GM12878 (cell line): ENCODE data around the gene OR2AE1. TPM values are rescaled to one million over a fixed set of nuclear protein-coding genes. Genes with fewer than 3 reads are reported as not detected.

Experiments used
- ATAC-seq: fragments of 200-7000 bp; cut with Tn5 transposase; 3 replicates; pipeline ENCODE4 v1.9.1; 2020; ENCODE audit warnings: mild to moderate bottlenecking, moderate library complexity
- BruUV-seq: library from RNA; stranded (reverse); fragments of 400-500 nt; replicated peaks from 2 replicates; lab custom pipeline; 2021; lab: Mats Ljungman, UMichigan
- CTCF ChIA-PET: fragments of 300-600 bp; sonication (Branson Sonifier 250); formaldehyde crosslinking; extraction: SDS; loops from one replicate; lab custom pipeline; 2021; ENCODE audit warnings: inconsistent platforms; lab: Yijun Ruan, JAX
- POLR2A ChIA-PET: fragments of 350-600 bp; formaldehyde crosslinking; extraction: SDS; loops from one replicate; lab custom pipeline; 2021; ENCODE audit warnings: inconsistent platforms; lab: Charles Lee
- RAD21 ChIA-PET: fragments of 300-600 bp; sonication (Branson Sonifier 250); formaldehyde crosslinking; loops from one replicate; lab custom pipeline; 2023; ENCODE audit warnings: antibody characterized with exemption; ENCODE audit not compliant: unreplicated experiment; lab: Charles Lee
- SMC1A ChIA-PET: fragments of 300-600 bp; sonication (Branson Sonifier 250); formaldehyde crosslinking; loops from one replicate; lab custom pipeline; 2023; ENCODE audit not compliant: unreplicated experiment, uncharacterized antibody; lab: Charles Lee
- DNase-seq: peaks from one replicate; pipeline ENCODE4 v3.0.0-alpha.2; 2011; ENCODE audit warnings: low read depth, low spot score
- FAIRE-seq: peaks from 3 replicates; lab custom pipeline; 2011; peaks lifted over from hg19 to GRCh38; lab: Jason Lieb, UNC
- H2AFZ ChIP-seq: 2 replicates; pipeline ENCODE4 v1.6.0; 2011; ENCODE audit warnings: low read depth, low read length, control low read depth; ENCODE audit not compliant: control insufficient read depth
- H3K27ac ChIP-seq: 2 replicates; pipeline ENCODE4 v1.5.1; 2011; ENCODE audit warnings: control low read depth; ENCODE audit not compliant: control insufficient read depth, insufficient read depth
- H3K27me3 ChIP-seq, 2 experiments: replicated peaks in 1 of 2; 2 replicates each; pipeline versions ENCODE4 v1.6.0 to v1.6.1; 2011; ENCODE audit warnings: low read length in 1 of 2; ENCODE audit not compliant: control insufficient read depth in 2 of 2, insufficient read depth in 2 of 2
- H3K36me3 ChIP-seq, 2 experiments: 2 replicates each; pipeline ENCODE4 v1.5.1; 2011; ENCODE audit warnings: low read length in 1 of 2; ENCODE audit not compliant: control insufficient read depth in 2 of 2, insufficient read depth in 2 of 2
- H3K4me1 ChIP-seq: 2 replicates; pipeline ENCODE4 v1.6.1; 2011; ENCODE audit warnings: mild to moderate bottlenecking, low read length, moderate library complexity, mixed read lengths; ENCODE audit not compliant: control insufficient read depth, insufficient read depth
- H3K4me2 ChIP-seq: 2 replicates; pipeline ENCODE4 v1.6.0; 2011; ENCODE audit warnings: control low read depth; ENCODE audit not compliant: control insufficient read depth, insufficient read depth
- H3K4me3 ChIP-seq: fragments of 200-600 bp; sonication (generic); 2 replicates; pipeline ENCODE4 v1.5.1; 2016
- H3K79me2 ChIP-seq: 2 replicates; pipeline ENCODE4 v1.6.0; 2011; ENCODE audit warnings: low read length; ENCODE audit not compliant: control insufficient read depth, insufficient read depth
- H3K9ac ChIP-seq: 2 replicates; pipeline ENCODE4 v1.8.0; 2011; ENCODE audit warnings: low read length, control low read depth, mixed read lengths; ENCODE audit not compliant: control insufficient read depth, insufficient read depth
- H3K9me3 ChIP-seq: replicated peaks from 3 replicates; pipeline ENCODE4 v1.5.1; 2011; ENCODE audit warnings: mild to moderate bottlenecking, low read length; ENCODE audit not compliant: control insufficient read depth, insufficient read depth
- H4K20me1 ChIP-seq: 2 replicates; pipeline ENCODE4 v1.6.0; 2011; ENCODE audit not compliant: control insufficient read depth, insufficient read depth
- MTA3 ChIP-seq: IDR thresholded peaks from 2 replicates; pipeline ENCODE4 v1.6.1; 2012; ENCODE audit warnings: low read length, inconsistent platforms, borderline replicate concordance
- REST ChIP-seq: IDR thresholded peaks from 2 replicates; pipeline ENCODE4 v1.6.1; 2012; ENCODE audit warnings: mild to moderate bottlenecking, low read depth, low read length
- SP1 ChIP-seq: IDR thresholded peaks from one replicate; pipeline ENCODE4 v1.6.1; 2011; ENCODE audit warnings: low read depth, low read length
- WGBS: methylation state at CpG from one replicate; pipeline ENCODE4 v1.1.6; 2016; ENCODE audit warnings: low lambda C conversion rate; ENCODE audit not compliant: insufficient replicate concordance, insufficient coverage; ENCODE audit errors: missing lambda C conversion rate; 5-methylcytosine and 5-hydroxymethylcytosine counted together
- in situ Hi-C: fragments of 300-500 bp; cut with MboI; formaldehyde crosslinking; loops from 9 replicates; pipeline ENCODE4 v1.14.3; 2018; ENCODE audit warnings: mixed read lengths
- intact Hi-C: fragments of 100-400 bp; cut with micrococcal nuclease; formaldehyde crosslinking; loops from one replicate; pipeline ENCODE4 v1.14.2; 2022; ENCODE audit not compliant: unreplicated experiment
- polyA plus RNA-seq, 11 experiments: library from polyadenylated mRNA; depleted of rRNA in 4 of 11; unstranded in 6 of 11; stranded (reverse) in 5 of 11; fragments of >200 nt; fragmentation: Nextera tagmentation in 4 of 11; fragmentation: Illumina TruSeq in 1 of 11; extraction: Ambion mirVana in 4 of 11; extraction: Trizol in 1 of 11; gene quantifications; 1 replicate in 1 of 11; 2 replicates in 10 of 11; pipeline versions ENCODE4 v1.2.1 to v1.2.3, GENCODE V29; 2011 to 2016; ENCODE audit warnings: inconsistent platforms in 2 of 11, missing spikeins in 2 of 11, low read depth in 1 of 11
- total RNA-seq, 4 experiments: library from RNA; depleted of rRNA in 3 of 4; stranded (reverse); fragments of >200 nt in 3 of 4; fragmentation: Illumina TruSeq in 1 of 4; extraction: Trizol in 1 of 4; gene quantifications; 2 replicates each; pipeline versions ENCODE4 v1.2.1 to v1.2.3, GENCODE V29; 2013 to 2021

Gene OR2AE1
- total and polyA plus RNA-seq, 10 of the 15 experiments (the other 5 are each of a cell fraction or from before 2014, with no cell fraction given): 0.05 to 0.34 (median 0.18) TPM; not detected in 4

GRCh38 chr7:99920149-99920548 is 43.3 kb upstream of the OR2AE1 start:
- ChIA-PET POLR2A (interaction anchor here (0.7 to 3.0 kb wide), 11 partner anchors 11 to 511 kb away, joined by 3 to 14 read pairs (median 3); partner anchors contain the start of genes BUD31, MCM7, PDAP1 and ZKSCAN1), CTCF (interaction anchor here (0.8 to 9.7 kb wide), 8 partner anchors 18 to 342 kb away, joined by 3 to 178 read pairs (median 3); no protein-coding TSS in a partner anchor), RAD21 (interaction anchor here (1.0 to 2.8 kb wide), 7 partner anchors 70 to 363 kb away, joined by 3 to 11 read pairs (median 4); partner anchors contain the start of genes AP4M1 and ZKSCAN1), SMC1A (interaction anchor here (1.0 to 8.7 kb wide), 7 partner anchors 10 to 163 kb away, joined by 3 to 86 read pairs (median 4); no protein-coding TSS in a partner anchor)
- Histone ChIP-seq H3K27ac (peak overlapping the region; percentile 79), H3K4me2 (peak overlapping the region; percentile 90), H2AFZ (no peak overlapping the region), H3K27me3 (no peaks in the 10 kb centered on the region), H3K36me3 (no peaks in the 10 kb centered on the region; a peak in 2 of 4 replicates), H3K4me1 (no peaks in the 10 kb centered on the region), H3K9ac (peak overlapping the region; percentile 88), H4K20me1 (no peaks in the 10 kb centered on the region), H3K4me3 (peak overlapping the region; percentile 81), H3K9me3 (no peaks in the 10 kb centered on the region; the same call in 2 of the 3 replicates), H3K79me2 (peaks cover 44% of the 10 kb centered on the region)
- FAIRE-seq (no peak), ATAC-seq (no peak), DNase-seq (no peak)
- in situ Hi-C loops: no loop called here
- no peak for TF ChIP-seq SP1
- TF ChIP-seq MTA3: 0 out of 2 replicates have a peak, but pooled peaks have one; percentile 45
- peak; percentile 64 for TF ChIP-seq REST
- WGBS: 91% methylated on average over 3 of the region's 3 CpGs
- intact Hi-C loops: no loop called here
- BruUV-seq: no TSS peak
